Umbilical cord (tissue), 2 donors: ENCODE results near the gene STK16. TPM values are rescaled to one million over a fixed set of nuclear protein-coding genes. Genes with fewer than 3 reads are reported as not detected.
"Not testable (repeated sequence)": the region's sequence is repeated elsewhere in the genome, so short reads cannot be mapped to it uniquely, and the experiment has no call there.

Source experiments
- DNase-seq: peaks from one replicate; pipeline ENCODE4 v3.0.0-alpha.2; 2015; ENCODE audit warnings: low spot score
- total RNA-seq: library from RNA; depleted of rRNA; stranded (reverse); fragments of >200 nt; gene quantifications from one replicate; pipeline ENCODE4 v1.2.3, GENCODE V29; 2014; ENCODE audit warnings: low replicate concordance; ENCODE audit not compliant: insufficient read depth

STK16 gene
- total RNA-seq, 1 donor from 2014 or later, result 24.1 TPM

- DNase-seq, result not testable (repeated sequence)
Observed at GRCh38 chr2:219287116-219287440, 41.8 kb downstream of the STK16 start.

DNA sequence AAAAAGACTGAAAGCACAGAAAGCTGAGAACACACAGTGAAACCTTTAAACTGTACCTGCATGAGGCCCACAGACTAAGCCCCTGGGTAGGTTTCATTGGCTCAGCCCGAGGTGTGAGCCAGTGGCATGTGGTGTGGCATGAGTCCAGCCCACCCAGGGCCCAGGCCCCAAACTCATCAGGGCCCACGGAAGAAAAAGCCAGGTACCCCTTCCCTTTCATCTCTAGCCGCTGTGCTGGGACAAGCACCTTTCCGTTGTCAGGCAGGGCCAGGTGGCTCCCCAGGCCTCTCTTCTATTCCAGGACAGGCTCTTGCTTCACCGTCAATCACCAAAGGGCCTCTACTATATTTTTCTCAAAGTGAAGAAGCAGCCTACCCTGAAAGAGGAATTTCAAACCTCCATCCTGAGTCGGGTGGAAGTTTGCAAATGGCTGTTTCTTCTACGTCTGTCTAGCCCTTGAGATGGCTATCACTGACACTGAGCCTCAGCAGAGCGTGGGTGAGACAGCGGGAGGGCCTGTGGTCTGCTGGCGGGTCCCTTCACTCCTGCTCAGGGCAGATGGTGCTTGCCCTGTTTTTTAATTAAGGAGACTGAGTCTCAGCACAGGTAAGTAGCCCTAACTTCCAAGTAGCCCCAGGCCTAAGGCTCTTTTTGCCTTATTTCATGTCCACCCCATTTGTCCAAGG, 42.4 kb downstream of the STK16 start:
- no peak for DNase-seq

GRCh38 chr2:219289195-219289536, 43.9 kb downstream of the STK16 start:
- DNase-seq, result no peak

- DNase-seq, result peak; percentile 91
Observed at GRCh38 chr2:219289537-219290361, 44.5 kb downstream of the STK16 start.

DNA sequence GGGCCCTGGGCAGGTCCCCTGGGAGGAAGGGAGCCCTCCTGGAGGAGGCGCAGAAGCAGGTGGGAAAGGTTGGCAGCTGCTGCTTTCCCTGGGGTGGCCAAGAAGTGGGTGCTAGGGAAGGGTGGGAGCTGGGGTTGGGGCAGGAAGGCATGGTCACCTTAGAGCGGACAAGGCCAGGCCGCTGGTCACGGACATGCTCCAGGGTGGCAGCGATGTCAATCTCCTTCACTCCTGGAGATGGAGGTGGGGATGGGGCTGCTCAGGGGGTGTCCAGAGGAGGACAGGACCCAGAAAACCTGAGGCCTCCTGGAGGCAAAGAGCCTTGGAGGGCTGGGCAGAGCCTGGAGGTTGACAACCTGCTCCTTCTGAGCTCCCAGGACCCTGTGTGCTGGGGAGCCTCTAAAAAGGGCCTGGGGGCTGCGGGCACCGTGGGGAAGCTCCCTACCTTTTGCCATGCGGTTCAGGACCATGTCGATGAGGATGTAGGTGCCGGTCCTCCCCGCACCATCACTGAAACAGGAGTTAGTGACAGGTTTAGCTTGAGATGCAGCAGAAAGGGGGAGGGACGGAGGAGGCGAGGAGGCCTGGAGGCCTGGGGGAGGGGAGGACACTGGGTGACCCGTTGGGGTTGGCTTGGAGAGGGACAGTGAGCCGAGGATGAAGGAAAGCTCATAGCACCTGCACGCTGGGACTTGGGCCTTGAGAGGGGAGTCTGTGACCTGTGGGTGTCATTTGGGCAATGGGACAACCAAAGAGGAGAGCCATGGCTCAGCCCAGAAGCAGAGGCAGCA, 45.3 kb downstream of the STK16 start:
- no peak for DNase-seq

DNA sequence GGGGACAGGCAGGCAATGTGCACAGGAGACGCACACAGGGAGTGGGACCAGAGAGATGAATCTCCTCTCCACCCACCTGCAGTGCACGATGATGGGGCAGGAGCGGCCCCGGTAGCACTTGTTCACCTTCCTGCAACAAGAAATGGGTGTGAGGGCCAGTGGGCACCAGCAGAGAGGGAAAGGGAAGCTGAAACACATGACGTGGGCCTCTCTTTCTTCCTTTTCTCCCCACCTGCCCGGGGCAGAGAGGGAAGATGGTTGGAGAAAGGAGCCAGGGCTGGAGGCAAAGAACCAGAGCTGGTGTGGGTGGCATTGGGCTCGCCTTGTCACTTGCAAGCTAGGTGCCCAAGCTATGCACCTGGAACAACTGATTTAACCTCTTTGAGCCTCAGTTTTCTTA, 46.1 kb downstream of the STK16 start:
- DNase-seq, result no peak

DNA sequence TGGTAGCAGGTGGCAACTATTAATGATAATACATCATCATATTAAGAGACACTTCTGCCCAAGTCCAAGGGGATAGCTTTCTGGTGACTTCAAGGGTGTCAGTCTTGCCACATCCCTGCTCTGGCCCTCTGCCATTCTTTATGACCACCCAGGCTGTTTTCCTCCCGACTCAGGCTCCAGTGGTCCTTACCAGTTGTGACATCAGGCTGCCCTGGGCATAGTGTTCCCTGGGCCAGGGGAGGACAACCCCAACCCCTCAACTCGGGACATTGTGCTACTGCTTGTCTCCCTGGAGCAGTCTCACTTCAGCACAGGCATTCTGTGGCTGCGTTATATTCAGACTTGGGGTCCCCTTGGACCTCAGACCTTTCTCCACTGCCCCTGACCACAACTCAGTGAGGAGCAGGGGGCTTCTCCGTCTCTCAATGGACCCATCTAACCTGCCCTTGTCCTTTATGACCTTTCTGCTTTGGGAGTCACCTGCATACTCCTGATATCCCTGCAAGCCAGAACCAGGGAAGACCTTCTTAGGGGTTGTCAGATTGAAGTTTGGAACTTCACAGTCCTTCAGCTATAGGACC, 46.7 kb downstream of the STK16 start:
- DNase-seq, result no peak

GRCh38 chr2:219292616-219293015, 47.3 kb downstream of the STK16 start:
- no peak for DNase-seq

GRCh38 chr2:219293736-219294231, 48.5 kb downstream of the STK16 start:
- DNase-seq, result no peak

DNA sequence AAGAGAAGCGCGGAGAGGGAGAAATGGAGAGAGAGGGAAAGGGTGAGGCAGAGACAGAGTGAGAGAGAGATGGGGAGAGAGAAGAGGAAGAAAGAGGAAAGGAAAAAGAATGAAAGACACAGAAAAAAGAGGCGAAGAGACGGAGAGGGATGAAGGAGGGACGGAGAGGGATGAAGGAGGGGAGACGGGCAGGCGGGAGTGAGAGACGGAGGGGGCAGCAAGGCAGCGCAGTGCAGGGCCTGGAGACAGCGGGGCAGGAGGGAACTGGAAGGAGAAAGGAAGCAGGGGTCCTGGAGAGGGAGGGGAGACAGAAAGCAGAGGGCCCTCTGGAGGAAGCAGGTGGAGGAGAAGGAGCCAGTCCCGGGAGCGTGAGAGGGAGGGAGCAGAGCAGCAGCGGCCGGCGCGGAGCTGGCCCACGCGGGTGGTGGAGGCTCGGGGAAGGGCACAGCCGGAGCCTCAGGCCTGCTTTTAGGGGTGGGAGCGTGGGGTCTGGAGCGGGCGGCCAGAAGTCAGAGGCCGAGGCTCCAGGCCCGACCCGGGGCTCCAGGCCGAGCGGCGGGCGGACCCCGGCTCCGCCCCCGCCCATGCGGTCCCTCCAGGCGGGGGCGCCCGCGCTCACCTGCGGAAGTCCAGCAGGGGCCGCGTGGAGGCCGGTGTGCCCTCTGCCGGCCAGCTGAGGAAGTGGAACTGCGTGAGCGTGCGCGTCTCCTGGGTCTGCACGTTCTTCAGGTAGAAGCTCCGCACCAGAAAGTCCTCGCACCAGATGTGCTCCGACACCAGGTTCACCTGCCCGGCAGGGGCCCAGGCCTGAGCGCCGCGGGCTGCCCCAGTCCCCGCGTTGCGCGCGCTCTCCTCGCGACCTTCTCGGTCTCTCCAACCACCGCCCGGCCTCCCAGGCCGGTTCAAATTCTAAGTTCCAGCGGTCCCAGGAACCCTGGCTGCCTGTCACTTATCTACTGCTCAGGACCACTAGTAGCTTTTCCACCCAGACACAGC, 49.4 kb downstream of the STK16 start:
- peak; percentile 82 for DNase-seq

DNA sequence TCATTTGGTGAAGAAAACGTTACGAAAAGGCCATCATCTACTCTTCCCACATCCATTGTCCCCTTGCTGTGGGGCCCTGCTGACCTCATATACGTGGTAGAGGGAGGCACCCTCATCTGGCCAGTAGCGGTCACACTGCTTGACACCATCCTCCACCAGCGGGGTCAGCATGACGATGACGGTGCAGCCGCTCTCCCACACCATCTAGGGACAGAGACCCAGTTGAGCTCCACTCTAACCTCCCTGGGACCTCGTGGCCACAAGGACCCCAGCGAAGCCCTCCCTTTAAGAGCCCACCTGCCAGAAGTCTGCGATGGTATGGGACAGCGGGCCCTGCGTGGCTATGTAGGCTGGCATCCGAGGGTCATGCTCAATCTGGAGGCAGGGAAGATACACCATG, 50.9 kb downstream of the STK16 start:
- no peak for DNase-seq

- no peak for DNase-seq
Observed at GRCh38 chr2:219296631-219297391, 51.5 kb downstream of the STK16 start.

DNA sequence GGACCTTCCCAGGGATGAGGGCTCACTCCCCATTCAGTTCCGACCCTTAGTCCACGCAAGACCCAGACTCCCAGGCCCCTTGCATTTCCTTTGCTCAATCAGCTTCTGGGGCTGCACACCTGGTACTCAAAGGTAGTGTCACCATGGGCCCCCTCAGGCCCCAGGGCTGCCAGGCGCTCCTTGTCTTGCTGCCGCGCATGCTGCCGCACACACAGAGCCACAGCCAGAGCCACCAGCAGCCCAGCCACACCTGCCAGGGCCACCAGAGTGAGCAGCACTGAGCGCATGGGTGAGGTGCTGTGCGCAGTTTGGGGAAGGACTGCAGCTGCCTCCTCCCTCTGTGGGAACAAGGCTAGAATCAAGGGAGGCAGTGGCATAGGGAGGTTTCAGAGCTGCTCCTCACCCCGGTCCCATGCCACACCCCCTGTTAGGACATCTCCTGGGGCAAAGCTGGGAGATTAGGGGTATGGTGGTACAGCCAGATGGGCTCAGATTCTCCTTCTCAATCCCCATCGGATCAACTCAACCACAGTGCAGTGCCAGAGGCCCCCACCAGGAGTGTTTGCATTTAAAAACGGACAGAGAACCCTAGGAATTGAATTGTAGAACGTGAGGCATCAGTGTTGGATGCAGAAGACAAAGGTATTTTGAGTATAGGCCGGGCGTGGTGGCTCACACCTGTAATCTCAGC, 52.6 kb downstream of the STK16 start:
- no peak for DNase-seq

- peak; percentile 85 for DNase-seq
Observed at GRCh38 chr2:219298759-219299371, 53.6 kb downstream of the STK16 start.

- DNase-seq, result no peak
Observed at GRCh38 chr2:219299372-219299760, 54.1 kb downstream of the STK16 start.
